NCI-H1694 (cell line): ENCODE measurements around the gene KDM7A.

Experiments
- DNase-seq: peaks from one replicate; lab custom pipeline; 2025; lab: John Stamatoyannopoulos, UW

KDM7A gene

DNA sequence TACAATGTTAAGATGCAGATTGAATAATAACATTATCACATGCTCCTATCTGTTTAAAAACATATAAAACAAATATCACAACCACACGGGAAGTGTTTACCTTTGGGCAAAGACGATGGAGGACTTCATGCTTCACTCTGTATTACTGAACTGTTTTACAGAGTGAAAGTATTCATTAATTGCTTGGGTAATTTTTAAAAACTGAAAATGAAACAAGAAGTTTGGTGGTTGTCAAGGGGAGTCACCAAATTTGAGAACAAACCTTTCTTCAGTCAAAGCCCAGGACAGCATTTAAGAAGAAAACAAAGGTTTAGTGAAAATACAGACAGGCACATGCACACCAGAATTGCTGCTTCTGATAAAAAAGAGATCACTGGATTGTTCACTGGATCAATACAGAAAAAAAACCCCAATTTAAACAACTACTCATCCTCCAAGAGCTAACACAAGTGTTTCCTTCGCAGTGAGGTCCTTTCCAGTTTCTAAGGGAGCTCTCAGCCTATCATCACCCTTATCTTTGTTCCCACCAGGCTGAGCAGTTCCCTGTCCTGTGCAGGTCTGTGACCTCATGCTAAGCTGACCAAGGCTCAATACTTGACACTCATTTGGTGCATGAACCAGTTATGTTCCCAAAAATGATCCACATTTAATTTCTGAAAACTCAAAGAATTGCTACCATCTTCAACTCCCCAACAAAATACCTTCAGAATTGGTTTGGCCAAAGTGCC is 122.8 kb downstream of the KDM7A start:
- no peak for DNase-seq

DNA sequence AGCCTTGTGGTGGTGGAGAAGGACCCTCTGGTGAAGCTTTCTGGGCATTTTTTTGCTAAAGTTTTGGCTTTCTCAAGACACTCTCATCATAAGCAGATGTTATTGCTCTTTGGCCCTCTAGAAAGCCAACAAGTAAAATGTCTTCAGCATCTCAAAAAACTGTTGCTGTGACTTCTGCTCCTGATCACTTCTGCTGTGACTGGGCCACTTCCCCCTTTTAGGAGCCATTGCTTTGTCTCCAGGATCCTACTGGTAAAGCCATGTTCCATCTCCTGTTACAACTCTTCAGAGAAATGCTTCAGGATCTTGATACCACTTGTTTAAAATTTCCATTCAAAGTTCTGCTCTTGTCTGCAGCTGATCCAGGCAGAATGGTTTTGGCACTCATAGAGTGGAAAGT is 125.0 kb downstream of the KDM7A start:
- DNase-seq: no peak

DNA sequence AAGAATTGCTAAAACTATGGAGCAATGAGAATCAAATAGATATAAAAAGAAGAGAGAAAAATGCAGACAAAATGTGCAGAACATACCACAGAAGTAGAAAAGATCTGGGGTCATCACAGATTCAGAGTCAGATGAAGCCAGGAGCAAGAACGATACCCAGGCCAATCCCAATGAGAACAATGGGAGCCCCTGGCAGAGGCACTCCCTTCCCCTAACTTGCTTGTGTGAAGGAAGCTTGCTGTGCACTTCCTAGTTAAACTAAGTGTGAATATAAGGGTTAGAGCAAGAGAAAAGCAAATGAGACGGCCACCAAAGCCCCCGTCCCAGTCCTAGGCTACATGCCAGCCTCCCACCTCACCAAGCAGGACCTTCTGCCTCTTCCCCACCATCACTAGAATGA is 126.7 kb downstream of the KDM7A start:
- DNase-seq: no peak

DNA sequence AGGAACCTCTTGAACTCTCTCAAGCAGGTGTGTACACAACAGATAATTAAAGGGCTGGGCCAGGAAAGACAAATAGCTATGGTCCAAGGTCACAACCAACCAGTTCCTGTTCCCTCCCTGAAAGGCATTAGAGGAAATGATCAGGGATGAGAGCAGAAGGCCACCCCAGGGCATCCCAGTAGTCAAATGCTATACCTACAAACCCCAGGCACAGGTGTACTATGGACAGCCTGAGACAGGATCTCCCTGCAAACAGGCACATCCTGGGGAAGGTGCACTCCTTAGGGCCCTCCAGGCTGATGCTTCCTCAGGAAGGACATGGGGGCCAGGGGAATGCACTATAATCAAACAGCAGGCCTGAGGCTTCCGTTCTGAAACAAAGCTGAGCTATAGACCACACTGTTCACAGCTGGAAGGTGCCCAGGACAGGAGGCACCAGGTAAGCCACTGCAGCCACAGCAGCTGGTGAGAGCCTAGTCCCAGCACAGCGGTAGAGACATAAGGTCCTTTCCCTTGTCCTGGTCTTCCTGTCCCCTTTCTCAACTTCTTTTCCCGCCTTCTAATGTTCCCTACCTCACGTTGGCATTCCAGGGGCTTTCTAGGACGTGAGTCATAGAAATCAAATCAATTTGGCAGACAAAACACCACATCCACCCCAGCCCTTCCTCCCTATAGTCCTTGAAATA is 127.3 kb downstream of the KDM7A start:
- no peak for DNase-seq

DNA sequence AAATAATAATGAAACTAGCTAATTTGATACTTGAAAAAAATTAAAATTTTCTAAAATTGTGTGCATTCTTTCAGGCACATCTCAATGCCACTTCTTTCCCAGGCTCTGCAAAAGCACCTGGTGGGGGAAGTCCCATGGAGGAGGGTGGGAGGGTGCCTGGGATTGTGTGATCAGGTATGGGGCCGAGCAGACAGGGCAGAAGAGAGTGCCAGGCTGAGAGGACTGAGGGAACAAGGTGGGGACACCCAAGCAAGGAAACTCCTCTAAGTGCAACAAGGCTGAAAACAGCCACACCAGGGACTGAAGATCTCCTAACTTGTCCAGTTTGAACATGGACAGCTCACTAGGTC is 127.8 kb downstream of the KDM7A start:
- DNase-seq: no peak

DNA sequence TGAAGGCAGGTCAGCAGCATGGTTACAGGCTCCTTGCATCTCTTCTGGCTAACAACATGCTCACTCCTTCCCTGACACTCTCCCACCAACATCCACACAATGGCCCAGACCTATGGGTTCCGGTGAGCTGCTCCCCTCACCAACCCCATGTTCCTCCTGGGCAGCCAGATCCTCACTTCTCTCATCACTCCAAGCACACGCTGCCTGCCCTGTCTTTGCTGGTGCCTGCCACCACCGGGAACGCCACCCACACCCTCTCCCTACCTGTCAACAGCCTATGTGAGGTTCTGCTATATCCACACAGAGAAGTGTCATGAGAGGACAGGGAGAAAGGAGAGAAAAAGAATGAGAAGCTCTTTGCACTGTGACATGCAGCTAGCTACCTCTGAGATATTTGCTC is 128.6 kb downstream of the KDM7A start:
- no peak for DNase-seq

DNA sequence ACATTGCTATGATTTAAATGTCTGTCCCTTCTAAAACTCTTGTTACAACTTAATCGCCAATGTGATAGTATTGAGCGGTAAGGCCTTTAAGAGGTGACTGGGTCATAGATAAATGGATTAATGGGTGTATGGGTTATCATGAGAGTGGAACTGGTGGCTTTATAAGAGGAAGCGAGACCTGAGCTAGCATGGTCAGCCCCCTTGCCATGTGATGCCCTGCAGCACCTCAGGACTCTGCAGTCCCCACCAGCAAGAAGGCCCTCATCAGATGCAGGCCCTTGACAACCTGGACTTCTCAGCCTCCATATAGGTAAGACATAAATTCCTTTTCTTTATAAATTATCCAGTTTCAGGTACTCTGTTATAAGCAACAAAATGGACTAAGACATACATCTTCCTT is 129.6 kb downstream of the KDM7A start:
- DNase-seq: no peak

DNA sequence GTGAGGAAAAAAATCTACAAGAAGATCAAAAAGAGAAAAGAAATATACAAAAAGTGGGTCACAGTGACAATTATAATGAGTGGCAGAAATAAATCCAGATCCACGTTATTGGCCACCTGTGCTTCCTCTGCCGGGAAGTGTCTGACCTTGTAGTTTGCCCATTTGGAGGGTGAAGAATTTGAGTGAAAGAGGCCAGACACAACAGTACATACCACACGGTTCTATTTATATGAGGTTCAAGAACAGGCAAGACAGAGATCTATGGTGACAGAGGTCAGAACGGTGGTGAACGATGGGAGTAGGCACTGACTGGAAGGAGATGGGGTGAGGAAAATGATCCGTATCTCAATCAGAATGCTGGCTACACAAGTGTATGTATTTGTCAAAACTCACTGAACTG is 131.1 kb downstream of the KDM7A start:
- no peak for DNase-seq

DNA sequence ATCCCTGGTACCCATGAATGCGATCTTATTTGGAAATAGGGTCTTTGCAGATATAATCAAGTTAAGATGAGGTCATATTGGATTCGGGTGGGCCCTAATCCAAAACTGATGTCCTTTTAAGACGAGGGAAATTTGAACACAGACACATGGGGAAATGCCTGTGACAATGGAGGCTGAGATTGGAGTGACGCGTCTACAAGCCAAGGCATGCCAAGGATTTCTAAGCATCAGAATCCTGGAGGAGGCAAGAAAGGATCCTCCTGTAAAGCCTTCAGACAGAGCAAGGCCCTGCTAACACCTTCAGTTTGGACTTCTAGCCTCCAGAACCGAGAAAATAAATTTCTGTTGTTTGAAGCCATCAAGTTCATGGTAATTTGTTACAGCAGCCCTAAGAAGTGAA is 132.5 kb downstream of the KDM7A start:
- DNase-seq: no peak

DNA sequence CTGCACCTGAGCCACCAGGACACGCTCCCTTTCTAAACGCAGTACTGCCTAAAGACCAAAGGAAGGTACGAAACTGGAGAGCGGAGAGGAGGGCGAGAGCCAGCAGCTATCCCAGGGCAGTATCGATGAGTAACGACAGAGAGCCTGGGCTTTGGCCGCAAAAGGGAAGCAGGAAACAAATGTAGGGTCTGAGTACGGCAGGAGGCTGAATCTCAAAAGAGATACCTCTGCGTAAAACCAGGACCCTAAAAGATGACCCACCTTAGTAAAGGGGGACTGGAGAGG is 134.5 kb downstream of the KDM7A start:
- DNase-seq: no peak

DNA sequence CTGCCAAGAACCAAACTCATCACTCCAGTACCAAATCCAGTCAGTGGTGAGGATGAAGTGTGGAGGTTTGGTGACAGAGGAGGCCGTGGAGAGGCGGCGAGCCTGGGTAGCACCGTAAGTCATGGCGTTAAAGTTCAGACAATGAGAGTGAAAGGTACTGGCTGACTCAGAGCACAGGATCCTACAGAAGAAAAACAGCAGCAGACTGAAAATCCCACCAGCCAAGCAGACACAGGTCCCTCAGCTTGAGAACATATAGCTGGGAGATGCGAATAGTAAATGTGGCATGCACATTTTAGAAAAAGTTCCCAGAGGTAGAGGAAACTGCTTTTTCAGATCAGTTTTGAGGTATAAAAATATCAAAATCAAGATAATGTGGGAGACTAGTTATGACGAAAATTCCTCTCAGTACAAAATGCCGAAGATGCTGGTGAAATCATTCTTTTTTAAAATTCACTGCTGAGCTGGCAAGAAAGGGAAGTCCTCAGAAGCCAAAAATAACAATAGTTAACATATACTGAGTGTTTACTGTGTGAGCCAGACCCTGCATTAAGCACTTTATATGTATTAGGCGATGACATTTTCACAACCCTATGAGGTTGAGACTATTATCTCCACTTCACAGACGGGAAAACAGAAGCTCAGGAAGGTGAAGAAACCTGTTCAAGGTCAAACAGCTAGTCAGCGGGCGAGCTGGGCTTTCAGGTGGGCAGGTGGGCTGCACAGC is 135.0 kb downstream of the KDM7A start:
- no peak for DNase-seq

DNA sequence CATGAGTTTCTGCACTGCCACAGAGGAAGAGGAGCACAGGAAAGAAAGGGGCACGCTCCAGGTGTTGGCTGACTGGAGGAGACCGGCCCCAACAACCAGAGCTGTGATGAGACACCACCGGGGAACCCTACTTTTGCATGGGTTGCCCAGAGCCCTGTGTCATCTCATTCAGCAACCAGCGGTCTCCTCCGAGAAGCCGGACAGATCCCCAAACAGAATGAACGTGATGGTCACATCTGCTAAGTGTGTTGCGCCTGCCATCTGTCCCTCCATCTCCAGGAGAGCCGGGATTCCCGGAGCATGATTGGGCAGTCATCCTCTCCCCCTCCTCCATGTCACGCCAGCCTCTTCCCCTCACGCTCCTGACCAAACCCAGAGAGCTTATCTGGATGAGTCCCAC is 136.9 kb downstream of the KDM7A start:
- no peak for DNase-seq

DNA sequence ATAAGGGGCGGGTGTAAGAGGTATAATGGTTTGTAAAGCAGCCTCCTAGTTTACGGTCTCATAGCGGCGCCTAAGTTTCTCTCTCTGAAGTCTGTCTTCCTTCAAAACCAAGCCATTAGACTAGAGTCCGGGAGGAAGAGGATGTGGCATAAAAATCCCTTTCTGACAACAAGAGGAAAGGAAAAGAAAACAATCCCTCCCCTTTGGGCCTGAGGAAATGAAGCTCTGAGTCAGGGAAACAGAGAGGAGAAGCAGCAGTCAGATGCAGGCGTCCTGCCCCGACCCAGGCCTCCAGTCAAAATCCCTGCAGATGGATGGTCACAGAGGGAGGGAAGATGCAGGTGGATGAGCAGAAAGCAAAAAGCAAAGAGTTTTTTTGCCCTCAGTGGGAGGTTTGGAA is 137.7 kb downstream of the KDM7A start:
- DNase-seq: no peak

DNA sequence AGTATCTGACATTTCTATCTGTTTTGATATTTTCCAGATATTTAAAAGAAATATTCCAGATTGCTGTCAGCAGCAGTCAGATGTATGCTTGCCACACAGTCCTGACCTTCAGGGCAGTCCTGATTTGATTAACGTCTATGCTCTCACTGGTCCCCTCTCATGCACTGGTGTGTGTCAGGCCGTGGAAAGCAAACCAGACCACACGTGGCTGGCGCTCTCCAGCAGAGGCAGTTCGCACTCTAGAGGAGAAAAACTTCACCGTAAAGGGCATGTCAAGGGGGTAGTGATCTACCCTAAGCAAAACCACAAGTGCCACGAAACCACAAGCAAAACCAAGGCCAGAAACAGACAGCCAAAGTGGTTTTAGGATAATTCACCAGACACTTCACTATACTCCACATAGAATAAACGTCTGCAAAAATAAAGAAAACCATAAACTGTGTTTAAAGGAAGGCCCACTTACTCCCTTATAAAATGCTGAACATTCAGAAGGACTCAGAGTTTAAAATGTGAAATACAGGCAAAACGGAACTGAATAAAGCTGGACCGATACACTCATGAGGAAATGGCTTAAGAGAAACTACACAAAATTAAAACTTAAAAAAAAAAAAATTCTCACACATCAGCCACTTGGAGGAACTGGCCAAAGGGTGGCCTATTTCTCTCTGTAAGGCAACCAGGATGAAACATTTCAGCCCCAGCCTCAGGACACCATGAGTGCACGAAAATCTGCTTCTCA is 140.4 kb downstream of the KDM7A start:
- DNase-seq: no peak

DNA sequence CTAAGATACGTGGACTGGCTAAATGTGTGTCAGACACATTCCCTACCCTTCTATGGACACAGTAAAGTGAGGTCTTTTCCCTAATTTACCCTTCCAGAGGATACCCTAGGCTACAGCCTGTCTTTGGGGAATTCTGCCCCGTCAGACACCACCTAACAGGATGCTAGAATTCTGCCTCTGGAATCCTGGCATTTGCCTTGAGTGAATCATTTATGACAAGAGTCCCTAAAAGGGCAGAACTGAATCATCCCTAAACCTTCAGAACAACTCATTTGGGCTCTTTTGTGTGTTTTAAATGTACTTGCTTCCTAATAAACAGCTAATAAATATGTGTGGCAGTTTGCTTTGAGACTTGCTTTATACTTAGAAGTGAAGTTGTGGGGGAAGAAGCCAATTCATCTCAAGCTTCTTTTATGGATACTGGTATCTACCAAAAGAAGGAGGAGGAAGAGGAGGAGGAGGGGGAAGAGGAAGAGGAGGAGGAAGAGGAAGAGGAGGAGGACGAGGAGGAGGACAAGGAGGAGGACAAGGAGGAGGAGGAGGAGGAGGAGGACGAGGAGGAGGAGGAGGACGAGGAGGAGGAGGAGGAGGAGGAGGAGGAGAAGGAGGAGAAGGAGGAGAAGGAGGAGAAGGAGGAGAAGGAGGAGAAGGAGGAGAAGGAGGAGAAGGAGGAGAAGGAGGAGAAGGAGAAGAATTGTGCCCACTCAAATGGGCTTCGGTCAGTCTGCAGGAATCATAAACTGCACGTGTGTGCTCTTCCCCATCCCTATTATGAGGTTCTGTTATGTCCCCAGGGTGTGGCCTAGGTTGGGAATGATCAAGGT is 141.2 kb downstream of the KDM7A start:
- DNase-seq: no peak
